DND-41 (cell line): ENCODE data around the gene GRHL3.

Experiments used
- ATAC-seq: fragments of 200-7000 bp; cut with Tn5 transposase; 3 replicates; pipeline ENCODE4 v1.9.1; 2021; ENCODE audit warnings: low read depth; ENCODE audit not compliant: insufficient read depth
- DNase-seq: peaks from one replicate; pipeline ENCODE4 v3.0.0-alpha.2; 2020
- H2AFZ ChIP-seq: 2 replicates; pipeline ENCODE4 v1.6.0; 2012; ENCODE audit warnings: low read depth, low read length
- H3K27ac ChIP-seq: 2 replicates; pipeline ENCODE4 v1.5.1; 2012; ENCODE audit warnings: low read length, inconsistent platforms
- H3K27me3 ChIP-seq: fragments of 200-600 bp; sonication (generic); 2 replicates; pipeline ENCODE4 v1.6.0; 2012; ENCODE audit warnings: low read length, mild to moderate bottlenecking, inconsistent platforms; ENCODE audit not compliant: insufficient read depth, poor library complexity
- H3K36me3 ChIP-seq: 2 replicates; pipeline ENCODE4 v1.5.1; 2012; ENCODE audit warnings: low read length, inconsistent platforms; ENCODE audit not compliant: insufficient read depth
- H3K4me1 ChIP-seq: 2 replicates; pipeline ENCODE4 v1.5.1; 2012; ENCODE audit warnings: mild to moderate bottlenecking, low read length; ENCODE audit not compliant: insufficient read depth
- H3K4me2 ChIP-seq: 2 replicates; pipeline ENCODE4 v1.6.0; 2012; ENCODE audit warnings: mild to moderate bottlenecking, moderate library complexity, low read length, inconsistent platforms; ENCODE audit not compliant: insufficient read depth
- H3K4me3 ChIP-seq, 2 experiments: fragments of 200-600 bp in 1 of 2; shearing (Covaris generic) in 1 of 2; 2 replicates each; pipeline ENCODE4 v1.5.1; 2012 to 2016; ENCODE audit warnings: inconsistent platforms in 2 of 2, low read length in 2 of 2, mild to moderate bottlenecking in 2 of 2, low read depth in 1 of 2, moderate library complexity in 1 of 2
- H3K79me2 ChIP-seq: 2 replicates; pipeline ENCODE4 v1.6.0; 2012; ENCODE audit warnings: low read length, inconsistent platforms; ENCODE audit not compliant: insufficient read depth
- H3K9ac ChIP-seq: 2 replicates; pipeline ENCODE4 v1.6.0; 2012; ENCODE audit warnings: low read depth, mild to moderate bottlenecking, inconsistent platforms, low read length, moderate library complexity
- H3K9me3 ChIP-seq: 2 replicates; pipeline ENCODE4 v1.5.1; 2012; ENCODE audit warnings: low read length, moderate library complexity, mild to moderate bottlenecking, inconsistent platforms; ENCODE audit not compliant: insufficient read depth, severe bottlenecking
- H4K20me1 ChIP-seq: 2 replicates; pipeline ENCODE4 v1.6.0; 2012; ENCODE audit warnings: low read length; ENCODE audit not compliant: insufficient read depth
- EZH2 ChIP-seq: IDR thresholded peaks from 3 replicates; pipeline ENCODE4 v1.6.1; 2012; ENCODE audit warnings: borderline replicate concordance, low read depth, mild to moderate bottlenecking, moderate library complexity, low read length, inconsistent platforms; ENCODE audit not compliant: severe bottlenecking
- TF ChIP-seq, protein P1 (sequence below): IDR thresholded peaks from 2 replicates; pipeline ENCODE4 v1.5.1; 2012; ENCODE audit warnings: borderline replicate concordance, low read length, moderate library complexity, mild to moderate bottlenecking; ENCODE audit not compliant: poor library complexity, severe bottlenecking; ENCODE audit errors: extremely low read depth

The GRHL3 gene

DNA sequence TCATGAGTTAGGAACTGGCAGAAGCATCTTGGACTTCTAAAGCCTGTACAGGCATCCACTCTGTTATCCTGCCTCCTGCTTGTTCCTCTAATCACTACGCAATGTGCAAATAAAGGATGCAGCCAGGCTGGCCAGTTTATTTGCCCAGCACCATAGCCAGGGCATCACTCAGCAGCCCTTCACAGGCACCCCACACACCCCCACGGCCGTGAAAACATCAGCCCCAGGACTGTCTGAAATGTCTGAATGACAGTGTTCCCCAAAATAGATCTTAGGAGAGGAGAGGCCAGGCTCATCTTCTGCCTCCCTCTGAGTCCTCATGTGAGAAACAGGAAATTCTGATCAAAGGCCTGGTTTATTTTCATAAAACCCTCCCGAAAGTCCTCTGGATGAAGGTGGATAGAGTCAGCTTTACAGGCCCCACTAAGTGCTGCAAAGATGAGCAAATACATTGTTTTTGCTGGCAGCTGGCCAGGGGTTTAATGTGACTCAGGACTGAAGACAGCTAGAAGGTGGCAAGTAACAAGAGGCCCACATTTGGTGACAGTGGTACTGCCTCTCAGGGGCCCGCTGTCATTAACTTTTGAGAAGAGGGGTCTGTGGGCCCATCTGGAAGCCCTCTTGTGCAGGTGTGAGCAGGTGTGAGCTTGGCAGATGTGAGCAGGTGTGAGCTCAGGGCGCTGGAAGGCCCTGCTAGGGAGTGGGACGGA lies 32.9 kb downstream of the GRHL3 start:
- TF ChIP-seq, protein P1, sequence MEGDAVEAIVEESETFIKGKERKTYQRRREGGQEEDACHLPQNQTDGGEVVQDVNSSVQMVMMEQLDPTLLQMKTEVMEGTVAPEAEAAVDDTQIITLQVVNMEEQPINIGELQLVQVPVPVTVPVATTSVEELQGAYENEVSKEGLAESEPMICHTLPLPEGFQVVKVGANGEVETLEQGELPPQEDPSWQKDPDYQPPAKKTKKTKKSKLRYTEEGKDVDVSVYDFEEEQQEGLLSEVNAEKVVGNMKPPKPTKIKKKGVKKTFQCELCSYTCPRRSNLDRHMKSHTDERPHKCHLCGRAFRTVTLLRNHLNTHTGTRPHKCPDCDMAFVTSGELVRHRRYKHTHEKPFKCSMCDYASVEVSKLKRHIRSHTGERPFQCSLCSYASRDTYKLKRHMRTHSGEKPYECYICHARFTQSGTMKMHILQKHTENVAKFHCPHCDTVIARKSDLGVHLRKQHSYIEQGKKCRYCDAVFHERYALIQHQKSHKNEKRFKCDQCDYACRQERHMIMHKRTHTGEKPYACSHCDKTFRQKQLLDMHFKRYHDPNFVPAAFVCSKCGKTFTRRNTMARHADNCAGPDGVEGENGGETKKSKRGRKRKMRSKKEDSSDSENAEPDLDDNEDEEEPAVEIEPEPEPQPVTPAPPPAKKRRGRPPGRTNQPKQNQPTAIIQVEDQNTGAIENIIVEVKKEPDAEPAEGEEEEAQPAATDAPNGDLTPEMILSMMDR, result no peak
- no peak for TF ChIP-seq EZH2
- no peak overlapping the region for H3K9ac ChIP-seq
- DNase-seq, result no peak

DNA sequence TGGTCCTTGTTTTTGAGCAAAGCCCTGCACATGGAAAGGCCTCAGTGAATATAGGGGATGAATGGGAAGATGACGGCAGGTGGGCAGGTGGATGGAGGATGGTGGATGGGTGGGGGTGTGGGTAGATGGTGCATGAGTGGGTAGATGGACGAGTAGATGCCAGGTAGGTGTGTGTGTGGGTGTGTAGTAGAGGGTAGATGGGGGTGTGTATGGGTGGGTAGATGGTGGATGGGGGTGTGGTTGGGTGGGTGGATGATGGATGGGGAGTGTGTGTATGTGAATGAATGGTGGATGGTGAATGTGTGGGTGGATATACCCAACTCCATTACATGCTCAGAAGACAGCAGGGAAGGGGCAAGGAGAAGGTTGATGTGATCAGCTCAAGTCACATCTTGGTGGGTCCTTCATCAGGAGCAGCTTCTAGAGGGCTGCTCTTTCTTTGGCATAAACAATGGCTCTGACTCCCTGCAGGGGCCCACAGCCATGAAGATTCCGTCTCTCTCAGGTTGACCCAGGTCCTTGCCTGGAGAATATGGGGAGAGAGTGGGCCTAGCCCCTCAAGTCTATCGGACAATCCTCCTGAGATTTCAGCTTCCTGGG lies 34.2 kb downstream of the GRHL3 start:
- Histone ChIP-seq H3K9me3 (no peaks in the 10 kb centered on the region), H3K9ac (no peak overlapping the region), H4K20me1 (peaks cover 6% of the 10 kb centered on the region), H3K4me3 (no peak overlapping the region), H3K27ac (no peak overlapping the region), H3K4me1 (no peaks in the 10 kb centered on the region), H3K79me2 (no peaks in the 10 kb centered on the region), H3K27me3 (peaks cover 8% of the 10 kb centered on the region), H2AFZ (no peak overlapping the region), H3K36me3 (no peaks in the 10 kb centered on the region), H3K4me2 (no peak overlapping the region)
- ATAC-seq, result no peak
- TF ChIP-seq, protein P1, result no peak
- no peak for TF ChIP-seq EZH2
- no peak for DNase-seq

More for the DNA sequence above, 32.9 kb downstream of the GRHL3 start:
- no peak overlapping the region for H3K27ac ChIP-seq
- no peaks in the 10 kb centered on the region for H3K9me3 ChIP-seq
- H3K4me2 ChIP-seq, result no peak overlapping the region
- H3K4me3 ChIP-seq, result no peak overlapping the region
- no peak for ATAC-seq
- H2AFZ ChIP-seq, result no peak overlapping the region
- H3K27me3 ChIP-seq, result peaks cover 8% of the 10 kb centered on the region
- H3K79me2 ChIP-seq, result no peaks in the 10 kb centered on the region
- H4K20me1 ChIP-seq, result no peaks in the 10 kb centered on the region; the same call in none of the 2 replicates
- H3K36me3 ChIP-seq, result no peaks in the 10 kb centered on the region
- no peaks in the 10 kb centered on the region for H3K4me1 ChIP-seq

DNA sequence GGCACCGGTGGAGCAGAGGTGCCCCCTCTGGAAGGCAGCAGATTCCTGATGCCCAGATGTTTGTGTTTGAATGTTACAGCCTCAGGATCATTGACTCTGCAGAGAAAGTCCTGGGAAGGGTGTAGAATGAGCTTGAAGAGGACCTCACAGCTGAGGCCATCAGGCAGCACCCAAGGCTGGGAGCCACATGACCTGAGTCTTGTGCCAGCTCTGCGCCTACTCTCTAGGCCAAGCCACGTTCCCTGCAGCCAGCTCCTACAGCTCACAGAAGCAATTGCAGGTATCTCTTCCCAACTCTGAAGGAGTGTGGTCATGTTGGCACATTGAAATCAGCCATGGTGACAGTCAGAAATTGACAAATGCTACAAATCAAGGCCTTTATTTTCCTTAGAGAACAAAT lies 36.3 kb downstream of the GRHL3 start:
- H3K79me2 ChIP-seq, result no peaks in the 10 kb centered on the region
- no peak overlapping the region for H3K9ac ChIP-seq
- peaks cover 3% of the 10 kb centered on the region for H3K27me3 ChIP-seq
- no peaks in the 10 kb centered on the region for H3K36me3 ChIP-seq
- no peak overlapping the region for H3K4me2 ChIP-seq
- ATAC-seq (no peak), DNase-seq (no peak)
- TF ChIP-seq EZH2, result no peak
- TF ChIP-seq, protein P1, result no peak
- H3K9me3 ChIP-seq, result no peaks in the 10 kb centered on the region
- peaks cover 6% of the 10 kb centered on the region for H4K20me1 ChIP-seq
- H2AFZ ChIP-seq, result no peak overlapping the region
- no peaks in the 10 kb centered on the region for H3K4me1 ChIP-seq
- H3K4me3 ChIP-seq, result no peak overlapping the region
- no peak overlapping the region for H3K27ac ChIP-seq
